ENCODE measurements around the gene TSN. TPM values are rescaled to one million over a fixed set of nuclear protein-coding genes. Genes with fewer than 3 reads are reported as not detected.

Gene TSN
- total RNA-seq, 1 experiment from 2014 or later = 87.3 TPM

GRCh38 chr2:121755237-121756111 lies at the start of gene TSN (continued):
- peak; percentile 40; the same call in 1 of the 2 replicates for TF ChIP-seq ZNF232 (CRISPR knock-in tag; IDR thresholded peaks at IDR 0.05)
- TF ChIP-seq CREM (CRISPR knock-in tag; IDR thresholded peaks at IDR 0.05) = peak; percentile 75; the same call in 1 of the 2 replicates
- TF ChIP-seq ZNF121 (CRISPR knock-in tag; IDR thresholded peaks at IDR 0.05) = peak; percentile 56
- TF ChIP-seq ARID4B (CRISPR knock-in tag; IDR thresholded peaks at IDR 0.05; ENCODE audit: borderline replicate concordance) = peak; percentile 94
- TF ChIP-seq CBFB (CRISPR knock-in tag; IDR thresholded peaks at IDR 0.05; ENCODE audit: low read depth) = peak; percentile 91; the same call in 1 of the 2 replicates
- peak; percentile 97 for TF ChIP-seq MAX (CRISPR knock-in tag; IDR thresholded peaks at IDR 0.05)

GRCh38 chr2:121705958-121706357 lies 49.5 kb upstream of the TSN start:
- DNase-seq (ENCODE audit: low spot score) = no peak
- TF ChIP-seq ZBTB21 (CRISPR knock-in tag; IDR thresholded peaks at IDR 0.05; ENCODE audit: borderline replicate concordance) = no peak
- no peak for TF ChIP-seq PRDM15 (CRISPR knock-in tag; IDR thresholded peaks at IDR 0.05)
- TF ChIP-seq RELA (CRISPR knock-in tag; IDR thresholded peaks at IDR 0.05; ENCODE audit: borderline replicate concordance) = no peak
- no peak for TF ChIP-seq E2F4 (CRISPR knock-in tag; IDR thresholded peaks at IDR 0.05; ENCODE audit: borderline replicate concordance, low read depth)
- TF ChIP-seq JUN (CRISPR knock-in tag; IDR thresholded peaks at IDR 0.05) = no peak
- TF ChIP-seq FOXJ3 (CRISPR knock-in tag; IDR thresholded peaks at IDR 0.05; ENCODE audit: borderline replicate concordance) = no peak
- TF ChIP-seq AR (CRISPR knock-in tag; IDR thresholded peaks at IDR 0.05) = no peak
- TF ChIP-seq NR3C1 (CRISPR knock-in tag; conservative IDR thresholded peaks at IDR 0.05; ENCODE audit: low read depth) = no peak
- H3K27me3 Mint-ChIP-seq (ENCODE audit: low read depth) = no peaks in the 10 kb centered on the region
- H3K27ac Mint-ChIP-seq = no peak overlapping the region
- H3K9me3 Mint-ChIP-seq = no peaks in the 10 kb centered on the region
- no peak for ATAC-seq
- POLR2A ChIA-PET = no interaction called here
- peaks cover 26% of the 10 kb centered on the region for H3K4me1 Mint-ChIP-seq
- H3K36me3 Mint-ChIP-seq = no peaks in the 10 kb centered on the region
- no peak overlapping the region for H3K4me3 Mint-ChIP-seq
- CTCF ChIA-PET = no interaction called here

All from WTC11 (cell line).